Calu3 (cell line): ENCODE results near the gene SLC16A7. TPM values are rescaled to one million over a fixed set of nuclear protein-coding genes. Genes with fewer than 3 reads are reported as not detected.

Experiments
- BruUV-seq: library from RNA; stranded (reverse); fragments of 400-500 nt; replicated peaks from 2 replicates; lab custom pipeline; 2021; lab: Mats Ljungman, UMichigan
- CTCF ChIA-PET: fragments of 300-600 bp; sonication (Branson Sonifier 250); formaldehyde crosslinking; loops from one replicate; lab custom pipeline; 2022; ENCODE audit warnings: antibody characterized with exemption; lab: Charles Lee
- DNase-seq: peaks from one replicate; pipeline ENCODE4 v3.0.0; 2022
- H3K27ac Mint-ChIP-seq: one replicate; pipeline ENCODE4 v1.8.0; 2022; ENCODE audit warnings: mixed read lengths; ENCODE audit not compliant: unreplicated experiment
- H3K27me3 Mint-ChIP-seq: one replicate; pipeline ENCODE4 v1.8.0; 2022; ENCODE audit warnings: mixed read lengths; ENCODE audit not compliant: unreplicated experiment
- H3K36me3 Mint-ChIP-seq: one replicate; pipeline ENCODE4 v1.8.0; 2022; ENCODE audit warnings: mild to moderate bottlenecking, moderate library complexity, mixed read lengths; ENCODE audit not compliant: insufficient read depth, unreplicated experiment
- H3K4me1 Mint-ChIP-seq: one replicate; pipeline ENCODE4 v1.8.0; 2022; ENCODE audit warnings: mild to moderate bottlenecking, low read depth, mixed read lengths; ENCODE audit not compliant: unreplicated experiment
- H3K4me3 Mint-ChIP-seq: one replicate; pipeline ENCODE4 v1.8.0; 2022; ENCODE audit warnings: mild to moderate bottlenecking, low read depth, moderate library complexity, mixed read lengths; ENCODE audit not compliant: unreplicated experiment
- H3K9me3 Mint-ChIP-seq: one replicate; pipeline ENCODE4 v1.8.0; 2022; ENCODE audit warnings: low read depth, mixed read lengths; ENCODE audit not compliant: unreplicated experiment
- intact Hi-C: fragments of 100-400 bp; cut with micrococcal nuclease; formaldehyde crosslinking; loops from one replicate; pipeline ENCODE4 v1.10.0; 2022; ENCODE audit not compliant: unreplicated experiment
- total RNA-seq: library from RNA; stranded (reverse); gene quantifications from 2 replicates; pipeline ENCODE4 v1.2.3, GENCODE V29; 2022
- TF ChIP-seq, protein P1 (sequence below): fragments of 200-600 bp; IDR thresholded peaks from one replicate; pipeline ENCODE4 v1.8.0; 2022; ENCODE audit warnings: antibody characterized with exemption; ENCODE audit not compliant: unreplicated experiment

The SLC16A7 gene
- total RNA-seq, 1 experiment from 2014 or later, result 58.6 TPM

- BruUV-seq, result no TSS peak
- H3K9me3 Mint-ChIP-seq, result peaks cover 4% of the 10 kb centered on the region
- intact Hi-C loops, result no loop called here
- H3K4me1 Mint-ChIP-seq, result no peaks in the 10 kb centered on the region
- H3K36me3 Mint-ChIP-seq, result no peaks in the 10 kb centered on the region
- TF ChIP-seq, protein P1, sequence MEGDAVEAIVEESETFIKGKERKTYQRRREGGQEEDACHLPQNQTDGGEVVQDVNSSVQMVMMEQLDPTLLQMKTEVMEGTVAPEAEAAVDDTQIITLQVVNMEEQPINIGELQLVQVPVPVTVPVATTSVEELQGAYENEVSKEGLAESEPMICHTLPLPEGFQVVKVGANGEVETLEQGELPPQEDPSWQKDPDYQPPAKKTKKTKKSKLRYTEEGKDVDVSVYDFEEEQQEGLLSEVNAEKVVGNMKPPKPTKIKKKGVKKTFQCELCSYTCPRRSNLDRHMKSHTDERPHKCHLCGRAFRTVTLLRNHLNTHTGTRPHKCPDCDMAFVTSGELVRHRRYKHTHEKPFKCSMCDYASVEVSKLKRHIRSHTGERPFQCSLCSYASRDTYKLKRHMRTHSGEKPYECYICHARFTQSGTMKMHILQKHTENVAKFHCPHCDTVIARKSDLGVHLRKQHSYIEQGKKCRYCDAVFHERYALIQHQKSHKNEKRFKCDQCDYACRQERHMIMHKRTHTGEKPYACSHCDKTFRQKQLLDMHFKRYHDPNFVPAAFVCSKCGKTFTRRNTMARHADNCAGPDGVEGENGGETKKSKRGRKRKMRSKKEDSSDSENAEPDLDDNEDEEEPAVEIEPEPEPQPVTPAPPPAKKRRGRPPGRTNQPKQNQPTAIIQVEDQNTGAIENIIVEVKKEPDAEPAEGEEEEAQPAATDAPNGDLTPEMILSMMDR, result no peak
- H3K4me3 Mint-ChIP-seq, result no peak overlapping the region
- no peak overlapping the region for H3K27ac Mint-ChIP-seq
- no peaks in the 10 kb centered on the region for H3K27me3 Mint-ChIP-seq
- no peak for DNase-seq
- CTCF ChIA-PET, result no interaction called here
These were observed 216.9 kb downstream of the SLC16A7 start for GRCh38 chr12:59812716-59813115.

GRCh38 chr12:59820594-59821011 lies 224.8 kb downstream of the SLC16A7 start:
- TF ChIP-seq, protein P1, result no peak
- Mint-ChIP-seq H3K4me1 (no peaks in the 10 kb centered on the region), H3K4me3 (no peak overlapping the region), H3K27ac (no peak overlapping the region), H3K9me3 (peaks cover 9% of the 10 kb centered on the region), H3K27me3 (no peaks in the 10 kb centered on the region), H3K36me3 (no peaks in the 10 kb centered on the region)
- no peak for DNase-seq
- CTCF ChIA-PET, result no interaction called here
- BruUV-seq, result no TSS peak
- intact Hi-C loops, result no loop called here

GRCh38 chr12:59823567-59823966 lies 227.7 kb downstream of the SLC16A7 start:
- Mint-ChIP-seq H3K27me3 (no peaks in the 10 kb centered on the region), H3K36me3 (no peaks in the 10 kb centered on the region), H3K4me3 (no peak overlapping the region), H3K27ac (no peak overlapping the region), H3K9me3 (peaks cover 3% of the 10 kb centered on the region), H3K4me1 (no peaks in the 10 kb centered on the region)
- TF ChIP-seq, protein P1, result no peak
- CTCF ChIA-PET, result no interaction called here
- intact Hi-C loops, result no loop called here
- no peak for DNase-seq
- BruUV-seq, result no TSS peak

DNA sequence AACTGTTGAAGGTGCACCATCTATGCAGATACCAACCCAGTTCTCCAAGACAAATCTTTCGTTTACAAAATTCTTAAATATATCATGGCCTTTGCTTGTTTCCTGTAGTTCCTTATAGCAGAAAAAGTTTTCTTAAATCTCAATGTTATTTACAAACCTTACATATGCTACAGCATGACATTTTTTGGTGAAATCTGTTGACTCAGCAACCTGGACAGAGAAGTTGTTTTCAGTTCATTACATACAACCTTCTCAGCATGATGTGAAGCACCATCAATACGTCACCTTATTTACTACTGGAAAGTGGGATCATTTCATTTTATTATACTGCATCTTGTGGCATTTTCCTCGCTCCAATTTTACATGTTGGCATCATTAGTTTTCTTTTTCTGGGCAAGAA lies 231.9 kb downstream of the SLC16A7 start:
- CTCF ChIA-PET, result no interaction called here
- BruUV-seq, result no TSS peak
- Mint-ChIP-seq H3K27ac (no peak overlapping the region), H3K27me3 (no peaks in the 10 kb centered on the region), H3K4me3 (no peak overlapping the region), H3K4me1 (no peaks in the 10 kb centered on the region), H3K9me3 (no peaks in the 10 kb centered on the region), H3K36me3 (no peaks in the 10 kb centered on the region)
- intact Hi-C loops, result no loop called here
- no peak for DNase-seq
- TF ChIP-seq, protein P1, result no peak
